Coronary artery (tissue), 2 donors: ENCODE data around the gene NBDY.
A peak's percentile ranks its signal among the peaks of the same experiment; 100 is the strongest.
"Not testable (repeated sequence)": the region's sequence is repeated elsewhere in the genome, so short reads cannot be mapped to it uniquely, and the experiment has no call there.

Experiments used
- DNase-seq: peaks from one replicate; pipeline ENCODE4 v3.0.0-alpha.2; 2017; ENCODE audit warnings: low spot score
- H3K27ac ChIP-seq, 2 donors: fragments of 200-600 bp; sonication (generic); one replicate each; pipeline ENCODE4 v1.5.1; 2016 to 2019
- H3K4me3 ChIP-seq: fragments of 200-600 bp; sonication (generic); 2 replicates; pipeline ENCODE4 v1.5.1; 2016; ENCODE audit warnings: mild to moderate bottlenecking, moderate library complexity
- CTCF ChIP-seq: fragments of 200-600 bp; sonication (generic); IDR thresholded peaks from one replicate; pipeline ENCODE4 v1.5.1; 2019; ENCODE audit warnings: antibody characterized with exemption

NBDY gene

GRCh38 chrX:56729152-56729850, at the start of gene NBDY:
TSS of gene NBDY (plus strand) at chrX:56729243. CDS start at chrX:56729354, 111 bp downstream.
- Histone ChIP-seq H3K4me3 (peak within 1 kb of the TSS; percentile 68), H3K27ac (peak within 1 kb of the TSS; percentile 71 to 80)
- no peak for DNase-seq
- TF ChIP-seq CTCF, result no peak

DNA sequence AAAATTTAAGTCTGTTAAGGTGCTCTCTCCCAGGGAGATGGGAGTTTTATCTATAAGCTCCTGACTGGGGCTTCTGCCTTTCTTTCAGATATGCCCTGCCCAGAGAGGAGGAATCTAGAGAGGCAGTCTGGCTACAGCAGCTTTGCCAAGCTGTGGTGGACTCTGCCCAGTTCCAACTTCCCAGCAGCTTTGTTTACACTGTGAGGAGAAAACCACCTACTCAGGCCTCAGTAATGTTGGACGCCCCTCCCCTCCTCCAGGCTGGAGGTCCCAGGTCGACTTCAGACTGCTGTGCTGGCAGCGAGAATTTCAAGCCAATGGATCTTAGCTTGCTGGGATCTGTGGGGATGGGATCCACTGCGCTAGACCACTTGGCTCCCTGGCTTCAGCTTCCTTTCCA, 24.5 kb upstream of the NBDY start:
- DNase-seq, H3K4me3 ChIP-seq: not testable (repeated sequence)

DNA sequence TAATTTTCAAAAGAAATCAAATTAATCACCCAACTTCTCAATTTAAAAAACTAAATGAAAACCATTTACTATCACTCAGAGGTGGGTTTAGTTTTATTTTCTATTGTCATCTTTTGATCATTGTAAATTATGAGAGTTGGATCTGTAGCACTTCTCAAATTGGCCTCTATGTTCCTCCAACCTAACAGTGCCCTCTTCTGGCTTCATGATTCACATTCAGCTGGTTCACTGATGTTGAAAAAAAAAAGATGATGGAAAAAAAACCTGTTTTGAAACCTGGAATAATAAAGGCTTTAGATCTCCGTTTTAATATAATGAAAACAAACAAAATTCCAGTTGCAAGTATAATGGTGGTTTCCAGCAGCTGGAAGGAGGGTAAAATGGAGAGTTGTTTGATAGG, 2.4 kb upstream of the NBDY start:
- Histone ChIP-seq H3K27ac (no peak overlapping the region), H3K4me3 (no peak overlapping the region)
- DNase-seq, result no peak
- TF ChIP-seq CTCF, result peak; percentile 26

More for the DNA sequence above, 24.5 kb upstream of the NBDY start:
- not testable (repeated sequence) for H3K27ac ChIP-seq

- no peak for DNase-seq
- TF ChIP-seq CTCF, result no peak
- H3K4me3 ChIP-seq, result no peak overlapping the region
- H3K27ac ChIP-seq, result no peak overlapping the region
Measured at GRCh38 chrX:56727531-56727930, 1.5 kb upstream of the NBDY start.

DNA sequence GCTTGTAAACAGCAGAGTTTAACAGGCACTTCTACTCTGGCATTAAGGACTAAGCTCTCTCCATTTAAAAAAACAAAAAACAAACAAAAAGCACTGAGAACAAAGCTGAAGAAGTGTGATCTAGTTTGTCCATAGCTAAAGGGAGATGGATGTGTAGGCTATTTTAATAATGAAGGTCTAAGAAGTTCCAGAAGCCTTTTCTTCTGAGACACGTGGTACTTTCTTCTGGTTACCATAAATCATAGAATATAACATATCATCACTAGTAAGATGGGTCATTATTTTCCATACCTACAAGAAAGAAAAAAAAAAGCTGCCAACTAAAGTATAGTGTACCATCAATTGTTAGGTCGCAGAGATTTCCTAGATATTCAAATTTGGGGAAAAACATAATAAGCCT, 722 bp upstream of the NBDY start:
- H3K27ac ChIP-seq, result no peak overlapping the region
- TF ChIP-seq CTCF, result no peak
- peak overlapping the region; percentile 68 for H3K4me3 ChIP-seq
- no peak for DNase-seq

GRCh38 chrX:56728752-56729151, 291 bp upstream of the NBDY start:
- H3K27ac ChIP-seq, result no peak overlapping the region
- peak overlapping the region; percentile 68 for H3K4me3 ChIP-seq
- no peak for TF ChIP-seq CTCF
- DNase-seq, result no peak

GRCh38 chrX:56733459-56734046, 4.5 kb downstream of the NBDY start:
- H3K27ac ChIP-seq, result no peak overlapping the region
- no peak for DNase-seq
- TF ChIP-seq CTCF, result peak; percentile 49
- H3K4me3 ChIP-seq, result no peak overlapping the region
